DOHH2 (cell line): Measurements from ENCODE around the gene KCTD16.

Experiments used
- CTCF ChIP-seq: fragments of 200-600 bp; sonication (generic); IDR thresholded peaks from one replicate; pipeline ENCODE4 v1.5.1; 2014; ENCODE audit warnings: antibody characterized with exemption, mild to moderate bottlenecking, low read depth, low read length; ENCODE audit not compliant: poor library complexity, severe bottlenecking
- EZH2phosphoT487 ChIP-seq: fragments of 200-600 bp; sonication (generic); IDR thresholded peaks from 2 replicates; pipeline ENCODE4 v1.6.1; 2017; ENCODE audit warnings: borderline replicate concordance, mild to moderate bottlenecking, antibody characterized with exemption, low read length, moderate library complexity, mixed read lengths

- TF ChIP-seq CTCF (no peak), EZH2phosphoT487 (no peak)
Observed at GRCh38 chr5:144403058-144403457, 232.4 kb downstream of the KCTD16 start.
